B cell (primary cell): ENCODE results near the gene DEPDC1B.

ENCODE experiments used
- CTCF ChIP-seq: fragments of 200-600 bp; IDR thresholded peaks from one replicate; pipeline ENCODE4 v1.8.0; 2022; ENCODE audit warnings: antibody characterized with exemption, mild to moderate bottlenecking
- EZH2 ChIP-seq: IDR thresholded peaks from 2 replicates; pipeline ENCODE4 v1.6.1; 2012; ENCODE audit warnings: borderline replicate concordance, low read depth, mild to moderate bottlenecking, moderate library complexity, low read length; ENCODE audit not compliant: insufficient read depth, poor library complexity, severe bottlenecking

- TF ChIP-seq CTCF, result no peak
- TF ChIP-seq EZH2, result no peak
Observed at GRCh38 chr5:60685700-60686099, 14.3 kb downstream of the DEPDC1B start.
